Measurements from ENCODE around the gene SEMA3E.

The SEMA3E gene

DNA sequence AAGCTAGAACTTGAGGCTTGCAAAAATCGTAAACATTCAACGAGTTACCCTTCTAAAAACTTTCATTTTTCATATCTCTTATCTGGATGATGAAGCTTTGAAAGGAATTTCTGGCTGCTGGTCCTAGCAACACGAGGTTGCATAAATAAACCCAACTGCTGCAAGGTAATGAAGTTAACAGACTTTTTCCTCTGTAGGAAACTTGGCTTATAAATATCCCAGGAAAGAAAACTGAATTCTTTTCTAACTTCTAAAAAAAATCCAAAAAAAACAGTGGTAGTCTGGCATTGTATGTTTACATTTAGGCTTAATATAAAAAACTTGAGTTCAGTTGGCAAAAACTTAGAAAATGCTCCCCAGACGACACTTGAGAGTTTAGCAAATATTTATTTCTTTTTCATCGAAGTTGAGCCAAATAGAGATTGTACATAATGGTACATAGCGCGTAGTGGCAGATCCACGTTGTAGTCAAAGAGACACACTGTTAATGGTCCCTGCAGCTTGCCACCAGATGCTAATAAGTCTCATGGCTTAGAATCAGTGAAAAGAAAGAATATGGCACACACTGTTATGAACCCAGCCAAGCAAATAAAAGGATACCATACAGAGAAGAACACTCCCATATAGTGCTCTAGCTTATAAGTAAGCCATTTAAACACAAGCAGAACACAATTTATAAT, 285.9 kb downstream of the SEMA3E start:
- TF ChIP-seq TAF1 (IDR thresholded peaks at IDR 0.05; ENCODE audit: borderline replicate concordance, low read depth, low read length) (no peak), POLR2AphosphoS5 (IDR thresholded peaks at IDR 0.05; ENCODE audit: low read depth, low read length) (no peak), POLR2A (IDR thresholded peaks at IDR 0.05; ENCODE audit: low read depth, low read length) (no peak)
- DNase-seq (ENCODE audit: insufficient read length) (no peak), FAIRE-seq (no peak)

DNA sequence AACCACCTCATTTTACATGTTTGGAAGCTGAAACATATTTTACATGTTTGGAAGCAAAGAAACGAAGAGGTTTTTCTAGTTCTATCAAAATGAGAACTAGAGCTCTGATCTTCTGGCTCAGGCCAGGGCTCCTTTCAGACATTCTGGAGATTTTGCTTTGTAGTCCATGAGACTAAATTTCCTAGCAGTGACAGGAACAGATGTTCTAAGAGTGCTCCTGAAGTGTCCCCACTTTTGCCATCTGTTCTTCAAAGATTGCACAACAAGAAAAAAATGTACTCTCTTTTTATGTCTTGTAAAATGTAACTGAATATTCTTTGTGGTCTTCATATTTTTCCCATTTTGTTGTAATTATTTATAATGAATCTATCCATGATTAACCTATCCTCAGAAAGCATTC, 289.8 kb downstream of the SEMA3E start:
- no peak for DNase-seq (ENCODE audit: insufficient read length)
- FAIRE-seq: no peak
- TF ChIP-seq TAF1 (IDR thresholded peaks at IDR 0.05; ENCODE audit: borderline replicate concordance, low read depth, low read length): no peak
- TF ChIP-seq POLR2A (IDR thresholded peaks at IDR 0.05; ENCODE audit: low read depth, low read length): no peak
- TF ChIP-seq POLR2AphosphoS5 (IDR thresholded peaks at IDR 0.05; ENCODE audit: low read depth, low read length): no peak

DNA sequence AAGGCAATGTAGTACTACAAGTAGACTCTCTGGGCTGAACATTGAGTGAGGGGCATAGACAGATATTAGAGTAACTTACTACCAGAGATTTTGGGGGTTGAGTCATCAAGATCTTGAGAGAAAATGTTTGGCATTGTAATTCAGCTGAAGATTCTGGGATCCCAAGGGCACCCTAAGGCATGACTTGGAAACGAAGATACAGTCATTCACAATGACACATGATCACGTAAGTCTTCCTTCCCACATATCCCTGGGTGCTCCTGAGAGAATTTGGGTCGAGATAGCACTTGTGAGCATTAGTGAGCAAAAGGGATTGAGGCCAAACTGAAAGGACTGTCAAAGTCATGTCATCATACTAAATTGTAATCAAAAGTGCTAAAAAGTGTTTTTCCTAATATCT, 293.8 kb downstream of the SEMA3E start:
- TF ChIP-seq POLR2AphosphoS5 (IDR thresholded peaks at IDR 0.05; ENCODE audit: low read depth, low read length) (no peak), TAF1 (IDR thresholded peaks at IDR 0.05; ENCODE audit: borderline replicate concordance, low read depth, low read length) (no peak), POLR2A (IDR thresholded peaks at IDR 0.05; ENCODE audit: low read depth, low read length) (no peak)
- DNase-seq (ENCODE audit: insufficient read length) (no peak), FAIRE-seq (no peak)

DNA sequence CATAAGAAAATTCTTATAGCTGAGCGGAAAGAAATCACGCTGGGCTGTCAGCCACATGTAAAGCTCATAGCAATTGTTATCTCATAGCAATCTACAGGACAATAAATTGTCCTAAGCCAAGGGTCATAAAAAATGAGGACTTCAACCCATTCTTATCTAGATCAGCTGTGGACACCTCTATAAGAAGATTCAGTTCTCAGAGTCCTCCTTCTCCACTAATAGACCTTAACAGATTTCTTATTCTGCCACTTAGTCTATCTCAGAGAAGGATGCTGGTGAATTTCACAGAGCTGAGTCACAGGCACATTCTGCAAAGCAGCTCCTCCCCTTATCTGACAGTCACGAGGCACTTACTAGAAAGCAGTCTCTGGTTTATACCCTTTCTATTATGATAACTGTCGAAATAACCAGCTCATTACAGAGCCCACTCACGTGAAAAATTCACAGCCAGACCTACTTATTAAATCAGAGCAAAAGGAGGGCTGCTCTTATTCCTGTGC, 300.9 kb downstream of the SEMA3E start:
- no peak for TF ChIP-seq TAF1 (IDR thresholded peaks at IDR 0.05; ENCODE audit: borderline replicate concordance, low read depth, low read length)
- no peak for TF ChIP-seq POLR2AphosphoS5 (IDR thresholded peaks at IDR 0.05; ENCODE audit: low read depth, low read length)
- no peak for TF ChIP-seq POLR2A (IDR thresholded peaks at IDR 0.05; ENCODE audit: low read depth, low read length)
- FAIRE-seq (no peak), DNase-seq (ENCODE audit: insufficient read length) (no peak)

DNA sequence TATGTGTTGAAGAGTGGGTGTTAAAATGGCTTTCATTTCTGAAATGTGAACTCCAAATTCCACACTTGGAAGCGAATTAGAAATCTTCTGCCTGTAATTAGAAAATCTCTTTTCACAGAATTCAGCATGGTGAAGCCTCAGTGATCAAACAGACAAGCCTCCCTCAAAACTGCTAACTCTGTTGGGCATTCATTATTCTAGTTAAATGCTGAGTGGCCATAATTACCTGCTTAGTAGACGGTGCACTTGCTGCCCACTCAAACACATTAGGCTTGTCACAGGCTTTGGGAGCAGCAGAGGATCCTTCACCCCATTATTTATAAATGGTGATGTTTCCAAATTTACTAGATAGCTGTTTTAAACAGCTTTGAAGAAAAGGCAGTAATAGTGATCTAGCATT, 309.0 kb downstream of the SEMA3E start:
- FAIRE-seq (no peak), DNase-seq (ENCODE audit: insufficient read length) (no peak)
- no peak for TF ChIP-seq TAF1 (IDR thresholded peaks at IDR 0.05; ENCODE audit: borderline replicate concordance, low read depth, low read length)
- TF ChIP-seq POLR2AphosphoS5 (IDR thresholded peaks at IDR 0.05; ENCODE audit: low read depth, low read length): no peak
- TF ChIP-seq POLR2A (IDR thresholded peaks at IDR 0.05; ENCODE audit: low read depth, low read length): no peak

DNA sequence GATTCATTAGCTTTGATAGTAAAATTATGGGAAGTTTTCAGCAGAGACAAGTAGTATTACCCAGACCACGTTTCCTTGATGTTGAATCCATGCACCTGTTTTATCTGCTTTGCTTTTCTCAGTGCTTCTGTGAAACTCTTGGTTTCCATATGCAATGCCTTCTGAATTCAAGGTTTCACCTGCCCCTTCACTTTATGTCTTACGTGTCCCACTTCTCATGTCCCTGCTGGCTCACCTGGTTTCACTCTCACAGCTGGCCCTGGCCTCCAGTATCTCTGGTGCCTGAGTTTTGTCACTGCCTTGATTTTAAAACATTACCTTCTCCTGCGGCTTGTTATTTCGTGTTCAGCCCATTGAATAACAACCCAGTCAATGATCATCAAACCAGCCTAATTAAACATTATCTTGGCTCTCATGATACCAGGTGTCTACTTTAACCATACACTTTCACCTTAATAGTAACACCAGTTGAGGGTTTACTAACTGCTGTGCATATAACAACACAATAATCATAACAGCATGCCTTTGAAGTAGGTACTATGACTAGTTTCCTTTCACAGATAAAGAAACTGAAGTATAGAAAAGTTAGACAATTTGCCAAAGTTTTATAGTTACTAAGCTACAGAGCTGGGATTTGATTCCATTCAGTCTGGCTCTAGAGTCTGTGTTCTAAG, 310.5 kb downstream of the SEMA3E start:
- TF ChIP-seq POLR2AphosphoS5 (IDR thresholded peaks at IDR 0.05; ENCODE audit: low read depth, low read length) (no peak), TAF1 (IDR thresholded peaks at IDR 0.05; ENCODE audit: borderline replicate concordance, low read depth, low read length) (no peak), POLR2A (IDR thresholded peaks at IDR 0.05; ENCODE audit: low read depth, low read length) (no peak)
- no peak for FAIRE-seq
- no peak for DNase-seq (ENCODE audit: insufficient read length)

DNA sequence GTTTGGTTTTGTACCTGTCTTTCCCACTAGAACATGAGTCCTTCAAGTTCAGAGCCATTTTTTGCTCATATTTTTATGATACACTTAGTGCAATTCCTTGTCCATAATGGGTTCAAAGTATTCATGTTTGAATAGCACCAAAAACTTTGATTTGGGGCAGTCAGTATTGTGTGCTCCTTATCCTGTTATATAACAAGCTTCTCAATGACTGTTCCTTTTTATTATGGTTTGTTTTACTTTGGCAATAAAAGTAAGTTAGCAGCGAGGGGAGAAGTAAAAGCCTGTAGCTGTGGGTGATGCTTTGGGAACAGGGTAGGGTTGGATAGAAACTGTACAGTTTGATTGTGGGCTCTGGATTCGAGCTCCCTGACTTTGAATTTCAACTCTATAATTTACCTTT, 311.9 kb downstream of the SEMA3E start:
- DNase-seq (ENCODE audit: insufficient read length): no peak
- no peak for TF ChIP-seq TAF1 (IDR thresholded peaks at IDR 0.05; ENCODE audit: borderline replicate concordance, low read depth, low read length)
- no peak for FAIRE-seq

DNA sequence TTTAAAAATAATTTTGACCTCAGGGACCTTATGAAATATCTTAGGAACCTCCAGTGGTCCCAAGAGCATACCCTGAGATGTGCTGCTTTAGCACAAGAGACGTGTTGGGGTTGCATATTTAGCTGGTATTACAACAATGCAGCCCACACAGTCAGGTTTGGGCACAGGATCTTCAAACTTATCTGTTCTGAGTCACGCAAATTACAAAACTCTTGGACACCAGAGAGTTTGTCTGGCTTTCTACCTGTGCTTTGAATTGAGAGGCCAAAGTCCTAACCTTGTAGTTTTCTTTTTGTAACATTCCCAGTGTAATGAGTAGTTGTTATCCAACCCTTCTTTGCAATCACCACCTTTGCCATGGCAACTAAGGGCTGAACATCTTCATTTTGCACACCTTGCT, 322.7 kb downstream of the SEMA3E start:
- DNase-seq (ENCODE audit: insufficient read length) (no peak), FAIRE-seq (no peak)
- TF ChIP-seq POLR2AphosphoS5 (IDR thresholded peaks at IDR 0.05; ENCODE audit: low read depth, low read length): no peak
- TF ChIP-seq POLR2A (IDR thresholded peaks at IDR 0.05; ENCODE audit: low read depth, low read length): no peak
- no peak for TF ChIP-seq TAF1 (IDR thresholded peaks at IDR 0.05; ENCODE audit: borderline replicate concordance, low read depth, low read length)

DNA sequence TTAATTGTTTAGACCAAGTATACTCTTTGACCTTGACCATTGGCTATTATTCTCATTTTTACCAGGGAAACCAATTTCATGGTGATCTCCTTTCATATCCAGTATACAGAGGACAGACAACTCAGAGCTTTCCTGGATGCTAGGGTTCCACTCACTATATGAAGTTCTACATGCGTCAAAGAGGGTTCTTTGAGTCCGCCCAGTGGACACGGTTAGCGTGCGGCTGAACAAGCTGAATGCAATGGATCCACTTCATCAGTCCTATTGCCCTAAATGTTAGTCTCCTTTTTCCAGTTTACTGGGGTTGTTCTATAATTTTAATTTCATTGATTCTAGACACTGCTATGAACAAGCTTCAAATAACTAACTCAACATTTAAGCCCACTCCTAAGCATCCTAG, 323.9 kb downstream of the SEMA3E start:
- TF ChIP-seq TAF1 (IDR thresholded peaks at IDR 0.05; ENCODE audit: borderline replicate concordance, low read depth, low read length) (no peak), POLR2A (IDR thresholded peaks at IDR 0.05; ENCODE audit: low read depth, low read length) (no peak), POLR2AphosphoS5 (IDR thresholded peaks at IDR 0.05; ENCODE audit: low read depth, low read length) (no peak)
- FAIRE-seq: no peak
- no peak for DNase-seq (ENCODE audit: insufficient read length)

DNA sequence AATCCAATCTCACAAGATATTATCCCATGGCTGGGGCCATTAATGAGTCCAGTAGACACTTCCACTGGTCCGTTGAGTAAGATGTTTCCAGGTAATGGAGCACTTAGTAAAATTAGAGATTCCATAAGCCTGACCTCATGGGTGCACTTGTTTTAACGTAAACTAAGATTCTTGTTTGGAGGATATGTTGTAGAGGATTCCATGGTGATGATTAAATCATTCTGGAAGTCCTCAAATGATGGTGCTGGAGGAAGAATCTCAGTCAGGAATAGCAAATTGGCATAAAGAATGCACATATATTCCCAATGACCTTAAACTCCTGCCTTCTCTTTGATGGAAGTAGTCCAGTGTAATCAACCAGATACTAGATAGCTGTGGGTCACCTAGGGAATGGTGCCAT, 324.3 kb downstream of the SEMA3E start:
- no peak for FAIRE-seq
- no peak for TF ChIP-seq TAF1 (IDR thresholded peaks at IDR 0.05; ENCODE audit: borderline replicate concordance, low read depth, low read length)
- TF ChIP-seq POLR2A (IDR thresholded peaks at IDR 0.05; ENCODE audit: low read depth, low read length): no peak
- TF ChIP-seq POLR2AphosphoS5 (IDR thresholded peaks at IDR 0.05; ENCODE audit: low read depth, low read length): no peak
- DNase-seq (ENCODE audit: insufficient read length): no peak

DNA sequence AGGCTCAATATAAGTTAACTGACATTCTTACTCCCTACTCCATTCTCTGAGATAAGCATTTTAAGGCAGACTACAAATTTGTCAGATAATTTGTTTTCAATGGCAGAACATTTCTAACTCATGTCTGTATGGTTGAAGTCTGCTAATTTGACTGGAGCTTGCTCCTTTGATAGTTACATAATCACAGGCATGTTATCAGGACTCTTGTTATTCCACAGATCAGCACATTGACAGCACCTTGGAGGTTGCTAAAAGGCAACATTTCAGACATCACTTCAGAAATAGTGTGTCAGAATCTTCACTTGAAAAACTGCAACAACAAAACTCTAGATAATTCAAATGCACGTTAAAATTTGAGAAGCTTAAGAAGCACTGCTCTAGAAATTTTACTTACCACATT, 327.9 kb downstream of the SEMA3E start:
- FAIRE-seq (no peak), DNase-seq (ENCODE audit: insufficient read length) (no peak)
- TF ChIP-seq POLR2AphosphoS5 (IDR thresholded peaks at IDR 0.05; ENCODE audit: low read depth, low read length) (no peak), TAF1 (IDR thresholded peaks at IDR 0.05; ENCODE audit: borderline replicate concordance, low read depth, low read length) (no peak), POLR2A (IDR thresholded peaks at IDR 0.05; ENCODE audit: low read depth, low read length) (no peak)

DNA sequence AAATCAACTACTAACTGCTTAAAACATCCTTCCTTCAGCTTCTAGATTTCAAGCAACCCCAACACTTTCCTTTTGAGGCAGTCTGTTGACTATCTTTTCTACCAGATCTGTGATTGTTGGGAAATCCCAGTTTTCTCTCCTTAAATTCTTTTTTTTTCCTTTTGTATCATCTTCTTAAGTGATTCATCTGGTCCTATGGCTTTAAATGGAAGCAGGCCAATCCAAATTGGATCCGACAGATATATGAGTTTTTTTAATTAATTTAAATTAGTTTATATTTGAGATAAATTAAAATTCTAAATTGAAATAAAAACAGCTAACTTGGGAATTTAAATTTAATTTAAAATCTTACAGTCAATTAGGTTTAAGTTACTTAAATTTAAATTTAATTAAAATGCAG, 335.0 kb downstream of the SEMA3E start:
- TF ChIP-seq TAF1 (IDR thresholded peaks at IDR 0.05; ENCODE audit: borderline replicate concordance, low read depth, low read length) (no peak), POLR2A (IDR thresholded peaks at IDR 0.05; ENCODE audit: low read depth, low read length) (no peak), POLR2AphosphoS5 (IDR thresholded peaks at IDR 0.05; ENCODE audit: low read depth, low read length) (no peak)
- DNase-seq (ENCODE audit: insufficient read length): no peak
- FAIRE-seq: no peak

Measured in GM12892 (cell line).